A673 (cell line): ENCODE data around the gene AGBL2.

Source experiments
- EZH2 ChIP-seq: fragments of 200-600 bp; sonication (generic); IDR thresholded peaks from 2 replicates; pipeline ENCODE4 v1.6.1; 2017; ENCODE audit warnings: borderline replicate concordance, low read depth, mild to moderate bottlenecking, mixed read lengths, antibody characterized with exemption, low read length; ENCODE audit not compliant: poor library complexity, severe bottlenecking
- TF ChIP-seq, protein P1 (sequence below): fragments of 300-800, 200-600 bp; sonication (generic); conservative IDR thresholded peaks from 2 replicates; pipeline ENCODE4 v1.5.1; 2017; ENCODE audit warnings: low read depth, mild to moderate bottlenecking, antibody characterized with exemption, low read length, moderate library complexity, mixed read lengths

DNA sequence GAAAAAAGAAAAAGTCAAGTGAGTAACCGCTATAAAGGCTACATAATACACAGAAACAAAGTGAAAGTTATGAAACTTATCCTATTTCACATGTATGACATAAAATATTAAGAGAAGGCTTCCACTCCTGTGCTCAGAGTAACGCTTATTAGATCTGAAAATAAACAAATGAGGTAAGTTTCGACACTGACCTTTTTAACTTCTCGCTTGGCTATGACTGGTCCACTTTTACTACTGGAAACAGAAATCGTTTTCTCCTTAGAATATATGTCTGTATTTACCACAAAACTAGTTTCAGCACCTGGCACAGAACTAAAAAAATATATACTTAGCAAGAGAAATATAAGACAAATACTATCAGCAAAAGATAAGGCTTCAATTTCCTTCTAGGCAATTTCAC is 35.6 kb upstream of the AGBL2 start:
- TF ChIP-seq, protein P1, sequence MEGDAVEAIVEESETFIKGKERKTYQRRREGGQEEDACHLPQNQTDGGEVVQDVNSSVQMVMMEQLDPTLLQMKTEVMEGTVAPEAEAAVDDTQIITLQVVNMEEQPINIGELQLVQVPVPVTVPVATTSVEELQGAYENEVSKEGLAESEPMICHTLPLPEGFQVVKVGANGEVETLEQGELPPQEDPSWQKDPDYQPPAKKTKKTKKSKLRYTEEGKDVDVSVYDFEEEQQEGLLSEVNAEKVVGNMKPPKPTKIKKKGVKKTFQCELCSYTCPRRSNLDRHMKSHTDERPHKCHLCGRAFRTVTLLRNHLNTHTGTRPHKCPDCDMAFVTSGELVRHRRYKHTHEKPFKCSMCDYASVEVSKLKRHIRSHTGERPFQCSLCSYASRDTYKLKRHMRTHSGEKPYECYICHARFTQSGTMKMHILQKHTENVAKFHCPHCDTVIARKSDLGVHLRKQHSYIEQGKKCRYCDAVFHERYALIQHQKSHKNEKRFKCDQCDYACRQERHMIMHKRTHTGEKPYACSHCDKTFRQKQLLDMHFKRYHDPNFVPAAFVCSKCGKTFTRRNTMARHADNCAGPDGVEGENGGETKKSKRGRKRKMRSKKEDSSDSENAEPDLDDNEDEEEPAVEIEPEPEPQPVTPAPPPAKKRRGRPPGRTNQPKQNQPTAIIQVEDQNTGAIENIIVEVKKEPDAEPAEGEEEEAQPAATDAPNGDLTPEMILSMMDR: no peak
- no peak for TF ChIP-seq EZH2
